Breast epithelium (tissue), 3 donors: Measurements from ENCODE around the gene ACSL5.

ENCODE experiments used
- CTCF ChIP-seq, 3 donors: fragments of 450-650 bp; IDR thresholded peaks; one replicate each; pipeline ENCODE4 v1.5.1; 2016 to 2017; ENCODE audit warnings: antibody characterized with exemption in 3 of 3, mild to moderate bottlenecking in 3 of 3, moderate library complexity in 3 of 3
- POLR2AphosphoS5 ChIP-seq, 3 donors: sonication (generic); formaldehyde crosslinking; IDR thresholded peaks; one replicate each; pipeline ENCODE4 v1.6.1; 2017; ENCODE audit warnings: antibody characterized with exemption in 3 of 3

GRCh38 chr10:112412696-112413095, 38.8 kb downstream of the ACSL5 start:
- TF ChIP-seq CTCF (IDR thresholded peaks at IDR 0.05), result no peak
- no peak for TF ChIP-seq POLR2AphosphoS5 (IDR thresholded peaks at IDR 0.05)
